ENCODE results near the gene PTPRD. TPM values are rescaled to one million over a fixed set of nuclear protein-coding genes. Genes with fewer than 3 reads are reported as not detected.

The PTPRD gene
- total RNA-seq, 2 donors from 2014 or later: 97.4 to 101 TPM

- no peaks in the 10 kb centered on the region for H3K27me3 Mint-ChIP-seq (ENCODE audit: insufficient read depth)
Measured at GRCh38 chr9:8539681-8540197, 2073.1 kb downstream of the PTPRD start.

GRCh38 chr9:8536845-8537244 is 2076.0 kb downstream of the PTPRD start:
- Histone ChIP-seq H3K9ac (ENCODE audit: extremely low read depth, low read length, poor library complexity, severe bottlenecking) (no peak overlapping the region), H3K4me1 (ENCODE audit: control insufficient read depth, insufficient read depth, low read length) (no peaks in the 10 kb centered on the region), H3K36me3 (ENCODE audit: control insufficient read depth, insufficient read depth, low read length) (no peaks in the 10 kb centered on the region), H3K27me3 (ENCODE audit: control insufficient read depth, insufficient read depth, low read length, poor library complexity, severe bottlenecking) (no peaks in the 10 kb centered on the region), H3K9me3 (ENCODE audit: control insufficient read depth, low read length) (no peaks in the 10 kb centered on the region), H3K4me3 (ENCODE audit: low read length) (no peak overlapping the region), H3K27ac (ENCODE audit: low read depth, low read length) (no peak overlapping the region)
- Mint-ChIP-seq H3K9me3 (peaks cover 4% of the 10 kb centered on the region), H3K4me3 (no peak overlapping the region), H3K27me3 (ENCODE audit: insufficient read depth) (no peaks in the 10 kb centered on the region), H3K27ac (no peak overlapping the region), H3K4me1 (no peaks in the 10 kb centered on the region), H3K36me3 (ENCODE audit: low read depth) (peaks cover 5% of the 10 kb centered on the region)
- no peak for TF ChIP-seq CTCF (conservative IDR thresholded peaks at IDR 0.05)
- WGBS, 2 experiments (ENCODE audit: insufficient coverage in 1 of 2, insufficient read length in 1 of 2): 92 to 96% methylated on average over 2 of the region's 2 CpGs
- DNase-seq: no peak

More at GRCh38 chr9:8539681-8540197, 2073.1 kb downstream of the PTPRD start:
- Histone ChIP-seq H3K4me3 (ENCODE audit: low read length) (no peak overlapping the region), H3K9ac (ENCODE audit: extremely low read depth, low read length, poor library complexity, severe bottlenecking) (no peak overlapping the region), H3K9me3 (ENCODE audit: control insufficient read depth, low read length) (no peaks in the 10 kb centered on the region), H3K4me1 (ENCODE audit: control insufficient read depth, insufficient read depth, low read length) (no peaks in the 10 kb centered on the region), H3K27ac (ENCODE audit: low read depth, low read length) (no peak overlapping the region), H3K27me3 (ENCODE audit: control insufficient read depth, insufficient read depth, low read length, poor library complexity, severe bottlenecking) (no peaks in the 10 kb centered on the region), H3K36me3 (ENCODE audit: control insufficient read depth, insufficient read depth, low read length) (no peaks in the 10 kb centered on the region)
- H3K27ac Mint-ChIP-seq: no peak overlapping the region
- 97 to 99% methylated on average over 4 to 5 of the region's 5 CpGs for WGBS, 2 experiments (ENCODE audit: insufficient coverage in 1 of 2, insufficient read length in 1 of 2)
- H3K4me3 Mint-ChIP-seq: no peak overlapping the region
- peaks cover 4% of the 10 kb centered on the region for H3K9me3 Mint-ChIP-seq
- peaks cover 5% of the 10 kb centered on the region for H3K36me3 Mint-ChIP-seq (ENCODE audit: low read depth)
- DNase-seq: no peak
- TF ChIP-seq CTCF (conservative IDR thresholded peaks at IDR 0.05): no peak
- no peaks in the 10 kb centered on the region for H3K4me1 Mint-ChIP-seq

GRCh38 chr9:8534828-8535227 is 2078.0 kb downstream of the PTPRD start:
- TF ChIP-seq CTCF (conservative IDR thresholded peaks at IDR 0.05): no peak
- Histone ChIP-seq H3K36me3 (ENCODE audit: control insufficient read depth, insufficient read depth, low read length) (no peaks in the 10 kb centered on the region), H3K27me3 (ENCODE audit: control insufficient read depth, insufficient read depth, low read length, poor library complexity, severe bottlenecking) (no peaks in the 10 kb centered on the region), H3K4me1 (ENCODE audit: control insufficient read depth, insufficient read depth, low read length) (no peaks in the 10 kb centered on the region), H3K9ac (ENCODE audit: extremely low read depth, low read length, poor library complexity, severe bottlenecking) (no peak overlapping the region), H3K27ac (ENCODE audit: low read depth, low read length) (no peak overlapping the region), H3K9me3 (ENCODE audit: control insufficient read depth, low read length) (no peaks in the 10 kb centered on the region), H3K4me3 (ENCODE audit: low read length) (no peak overlapping the region)
- H3K27ac Mint-ChIP-seq: no peak overlapping the region
- H3K27me3 Mint-ChIP-seq (ENCODE audit: insufficient read depth): no peaks in the 10 kb centered on the region
- H3K4me3 Mint-ChIP-seq: no peak overlapping the region
- WGBS, 2 experiments (ENCODE audit: insufficient coverage in 1 of 2, insufficient read length in 1 of 2): 90% methylated on average over 1 of the region's 1 CpG; no CpG with 5 or more reads in 1 of the 2 experiments
- no peaks in the 10 kb centered on the region for H3K4me1 Mint-ChIP-seq
- peaks cover 4% of the 10 kb centered on the region for H3K9me3 Mint-ChIP-seq
- DNase-seq: no peak
- peaks cover 5% of the 10 kb centered on the region for H3K36me3 Mint-ChIP-seq (ENCODE audit: low read depth)

Measured in endodermal cell (in vitro differentiated cells).